Parathyroid adenoma (tissue), 2 donors: Measurements from ENCODE around the gene ADM2.
A peak's percentile ranks its signal among the peaks of the same experiment; 100 is the strongest.

Experiments
- H2AFZ ChIP-seq: fragments of 300-600 bp; sonication (generic); one replicate; pipeline ENCODE4 v1.7.0; 2017; ENCODE audit warnings: antibody characterized with exemption, mild to moderate bottlenecking
- H3K27ac ChIP-seq: fragments of 300-600 bp; sonication (generic); one replicate; pipeline ENCODE4 v1.7.0; 2017
- H3K27me3 ChIP-seq: fragments of 300-600 bp; sonication (generic); one replicate; pipeline ENCODE4 v1.7.0; 2017; ENCODE audit warnings: low read length; ENCODE audit not compliant: control insufficient read depth, insufficient read depth
- H3K36me3 ChIP-seq: fragments of 300-600 bp; sonication (generic); one replicate; pipeline ENCODE4 v1.7.0; 2017; ENCODE audit warnings: low read length; ENCODE audit not compliant: control insufficient read depth, insufficient read depth
- H3K4me1 ChIP-seq: fragments of 300-600 bp; sonication (generic); one replicate; pipeline ENCODE4 v1.7.0; 2017; ENCODE audit warnings: control low read depth
- H3K4me2 ChIP-seq: fragments of 300-600 bp; sonication (generic); one replicate; pipeline ENCODE4 v1.7.0; 2017; ENCODE audit warnings: low read length
- H3K4me3 ChIP-seq: fragments of 300-600 bp; sonication (generic); one replicate; pipeline ENCODE4 v1.7.0; 2017; ENCODE audit warnings: low read depth, low read length
- H3K79me2 ChIP-seq: fragments of 300-600 bp; sonication (generic); one replicate; pipeline ENCODE4 v1.7.0; 2017; ENCODE audit warnings: control low read depth
- H3K9ac ChIP-seq: fragments of 300-600 bp; sonication (generic); one replicate; pipeline ENCODE4 v1.7.0; 2017; ENCODE audit warnings: mild to moderate bottlenecking
- H3K9me3 ChIP-seq: fragments of 300-600 bp; sonication (generic); one replicate; pipeline ENCODE4 v1.7.0; 2017; ENCODE audit warnings: low read length; ENCODE audit not compliant: control insufficient read depth
- CTCF ChIP-seq: fragments of 300-600 bp; sonication (generic); IDR thresholded peaks from one replicate; pipeline ENCODE4 v1.7.0; 2017; ENCODE audit warnings: antibody characterized with exemption, mild to moderate bottlenecking
- donor health status: primary hyperparathyroidism.

The ADM2 gene

GRCh38 chr22:50471197-50471847 lies 10.0 kb upstream of the ADM2 start:
- no peaks in the 10 kb centered on the region for H3K36me3 ChIP-seq
- H3K27ac ChIP-seq = no peak overlapping the region

GRCh38 chr22:50471962-50472361 lies 9.4 kb upstream of the ADM2 start:
- Histone ChIP-seq H3K9me3 (no peaks in the 10 kb centered on the region), H3K79me2 (peaks cover 40% of the 10 kb centered on the region), H3K27me3 (no peaks in the 10 kb centered on the region), H3K27ac (no peak overlapping the region), H3K4me3 (no peak overlapping the region), H3K4me1 (peaks cover 10% of the 10 kb centered on the region), H3K9ac (no peak overlapping the region), H3K4me2 (no peak overlapping the region), H3K36me3 (no peaks in the 10 kb centered on the region), H2AFZ (no peak overlapping the region)
- TF ChIP-seq CTCF = no peak

More at GRCh38 chr22:50471197-50471847, 10.0 kb upstream of the ADM2 start:
- H3K79me2 ChIP-seq = peaks cover 40% of the 10 kb centered on the region
- H3K9ac ChIP-seq = no peak overlapping the region
- H2AFZ ChIP-seq = no peak overlapping the region
- H3K9me3 ChIP-seq = no peaks in the 10 kb centered on the region
- TF ChIP-seq CTCF = no peak
- H3K4me1 ChIP-seq = peaks cover 10% of the 10 kb centered on the region
- no peak overlapping the region for H3K4me2 ChIP-seq
- no peaks in the 10 kb centered on the region for H3K27me3 ChIP-seq
- H3K4me3 ChIP-seq = no peak overlapping the region

- H3K4me2 ChIP-seq = peak overlapping the region; percentile 98
- no peak overlapping the region for H3K27ac ChIP-seq
- no peaks in the 10 kb centered on the region for H3K9me3 ChIP-seq
- no peaks in the 10 kb centered on the region for H3K27me3 ChIP-seq
- no peak overlapping the region for H3K9ac ChIP-seq
- peaks cover 40% of the 10 kb centered on the region for H3K79me2 ChIP-seq
- no peak for TF ChIP-seq CTCF
- H2AFZ ChIP-seq = no peak overlapping the region
- no peak overlapping the region for H3K4me3 ChIP-seq
- peaks cover 10% of the 10 kb centered on the region for H3K4me1 ChIP-seq
- no peaks in the 10 kb centered on the region for H3K36me3 ChIP-seq
Observed at GRCh38 chr22:50473088-50473487, 8.3 kb upstream of the ADM2 start.

GRCh38 chr22:50473855-50474671 lies 7.3 kb upstream of the ADM2 start:
- H3K27ac ChIP-seq = no peak overlapping the region
- peaks cover 10% of the 10 kb centered on the region for H3K4me1 ChIP-seq
- TF ChIP-seq CTCF = no peak

More at GRCh38 chr22:50473855-50474671, 7.3 kb upstream of the ADM2 start:
- Histone ChIP-seq H3K4me2 (peak overlapping the region; percentile 98), H2AFZ (no peak overlapping the region), H3K9me3 (no peaks in the 10 kb centered on the region), H3K27me3 (no peaks in the 10 kb centered on the region), H3K36me3 (no peaks in the 10 kb centered on the region), H3K79me2 (peaks cover 40% of the 10 kb centered on the region), H3K9ac (peak overlapping the region; percentile 21), H3K4me3 (peak overlapping the region; percentile 70)
